Measurements from ENCODE around the gene MMP14.
A peak's percentile ranks its signal among the peaks of the same experiment; 100 is the strongest.

MMP14 gene

GRCh38 chr14:22814373-22814772 lies 22.0 kb upstream of the MMP14 start:
- H3K4me3 ChIP-seq (ENCODE audit: low read depth, low read length), result no peak overlapping the region
- no peak for DNase-seq (ENCODE audit: low read depth)
- no peak for TF ChIP-seq CTCF (conservative IDR thresholded peaks at IDR 0.05; ENCODE audit: low read depth, low read length)

GRCh38 chr14:22814941-22815713 lies 21.3 kb upstream of the MMP14 start, which contains the start of gene SLC7A7:
TSS of gene SLC7A7 (minus strand) at chr14:22815435. CDS start at chr14:22813398, 2,037 bp downstream.
- DNase-seq (ENCODE audit: low read depth), result peak; percentile 38
- TF ChIP-seq CTCF (conservative IDR thresholded peaks at IDR 0.05; ENCODE audit: low read depth, low read length), result no peak
- peak within 1 kb of the TSS; percentile 2 for H3K4me3 ChIP-seq (ENCODE audit: low read depth, low read length)

- no peak for TF ChIP-seq CTCF (conservative IDR thresholded peaks at IDR 0.05; ENCODE audit: low read depth, low read length)
- peak; percentile 94 for DNase-seq (ENCODE audit: low read depth)
- peak overlapping the region; percentile 43 for H3K4me3 ChIP-seq (ENCODE audit: low read depth, low read length)
Observed at GRCh38 chr14:22819151-22819988, 17.0 kb upstream of the MMP14 start.

GRCh38 chr14:22820731-22821130 lies 15.7 kb upstream of the MMP14 start:
- no peak for TF ChIP-seq CTCF (conservative IDR thresholded peaks at IDR 0.05; ENCODE audit: low read depth, low read length)
- DNase-seq (ENCODE audit: low read depth), result peak; percentile 34
- no peak overlapping the region for H3K4me3 ChIP-seq (ENCODE audit: low read depth, low read length)

GRCh38 chr14:22821193-22822015 lies 15.0 kb upstream of the MMP14 start:
- no peak for TF ChIP-seq CTCF (conservative IDR thresholded peaks at IDR 0.05; ENCODE audit: low read depth, low read length)
- peak; percentile 63 for DNase-seq (ENCODE audit: low read depth)
- no peak overlapping the region for H3K4me3 ChIP-seq (ENCODE audit: low read depth, low read length)

GRCh38 chr14:22822016-22822570 lies 14.3 kb upstream of the MMP14 start:
- no peak for DNase-seq (ENCODE audit: low read depth)
- peak overlapping the region; percentile 28 for H3K4me3 ChIP-seq (ENCODE audit: low read depth, low read length)
- no peak for TF ChIP-seq CTCF (conservative IDR thresholded peaks at IDR 0.05; ENCODE audit: low read depth, low read length)

All from choroid plexus epithelial cell (primary cell).